Measurements from ENCODE around the gene NEDD4L. TPM values are rescaled to one million over a fixed set of nuclear protein-coding genes. Genes with fewer than 3 reads are reported as not detected.

The NEDD4L gene
- total and polyA plus RNA-seq, 4 donors = 10.2 to 20.3 (median 13.2) TPM

- 71% methylated on average over 5 of the region's 5 CpGs for WGBS
- H3K27ac ChIP-seq (ENCODE audit: low read depth in 1 of 2, low read length in 2 of 2) = no peak overlapping the region
- H3K36me3 ChIP-seq (ENCODE audit: control insufficient read depth in 4 of 4, insufficient read depth in 3 of 4, low read depth in 1 of 4, low read length in 3 of 4) = no peaks in the 10 kb centered on the region
- no peak for DNase-seq (ENCODE audit: low spot score)
- H3K9me3 ChIP-seq (ENCODE audit: control insufficient read depth in 4 of 4, low read length in 3 of 4) = no peaks in the 10 kb centered on the region
- no peak overlapping the region for H3K9ac ChIP-seq (ENCODE audit: low read depth in 1 of 2, low read length in 2 of 2)
- H3K4me1 ChIP-seq (ENCODE audit: control insufficient read depth in 4 of 4, insufficient read depth in 4 of 4, low read length in 3 of 4) = peaks cover 4 to 16% (median 10%) of the 10 kb centered on the region in 4 donors
- H3K27me3 ChIP-seq (ENCODE audit: control insufficient read depth in 4 of 4, insufficient read depth in 4 of 4, low read length in 3 of 4) = no peaks in the 10 kb centered on the region
- TF ChIP-seq HNF4A (conservative IDR thresholded peaks at IDR 0.05) (peak; percentile 79 to 94), SP1 (IDR thresholded peaks at IDR 0.05) (peak; percentile 30), FOXA1 (IDR thresholded peaks at IDR 0.05) (no peak), HNF4G (IDR thresholded peaks at IDR 0.05) (peak; percentile 54), REST (IDR thresholded peaks at IDR 0.05) (no peak), EGR1 (IDR thresholded peaks at IDR 0.05; ENCODE audit: low read depth in 2 of 2) (peak in 1 of 2 donors; percentile 12), YY1 (IDR thresholded peaks at IDR 0.05) (peak; percentile 7), GABPA (IDR thresholded peaks at IDR 0.05 in 1 of 2, conservative IDR thresholded peaks at IDR 0.05 in 1 of 2) (no peak), JUND (IDR thresholded peaks at IDR 0.05) (no peak), TAF1 (conservative IDR thresholded peaks at IDR 0.05) (no peak), RXRA (IDR thresholded peaks at IDR 0.05) (peak; percentile 42 to 77)
- H3K4me3 ChIP-seq (ENCODE audit: low read depth in 1 of 3, low read length in 3 of 3) = no peak overlapping the region
Measured at GRCh38 chr18:58207520-58208152, 163.6 kb downstream of the NEDD4L start.

- no peaks in the 10 kb centered on the region for H3K36me3 ChIP-seq (ENCODE audit: control insufficient read depth in 4 of 4, insufficient read depth in 3 of 4, low read depth in 1 of 4, low read length in 3 of 4)
- peak overlapping the region in 1 of 2 donors; percentile 12 for H3K27ac ChIP-seq (ENCODE audit: low read depth in 1 of 2, low read length in 2 of 2)
- no peak for TF ChIP-seq REST (IDR thresholded peaks at IDR 0.05)
- no peak for TF ChIP-seq YY1 (IDR thresholded peaks at IDR 0.05)
- TF ChIP-seq GABPA (IDR thresholded peaks at IDR 0.05 in 1 of 2, conservative IDR thresholded peaks at IDR 0.05 in 1 of 2) = no peak
- no peak for TF ChIP-seq FOXA1 (IDR thresholded peaks at IDR 0.05)
- no peak for TF ChIP-seq EGR1 (IDR thresholded peaks at IDR 0.05; ENCODE audit: low read depth in 2 of 2)
- TF ChIP-seq FOXA2 (IDR thresholded peaks at IDR 0.05) = no peak
- TF ChIP-seq TAF1 (conservative IDR thresholded peaks at IDR 0.05) = no peak
- TF ChIP-seq RXRA (IDR thresholded peaks at IDR 0.05) = no peak
- TF ChIP-seq NR2F2 (IDR thresholded peaks at IDR 0.05) = no peak
- TF ChIP-seq HNF4G (IDR thresholded peaks at IDR 0.05) = no peak
- TF ChIP-seq ATF3 (IDR thresholded peaks at IDR 0.05) = no peak
- no peak for TF ChIP-seq SP1 (IDR thresholded peaks at IDR 0.05)
- no peak for TF ChIP-seq MAX (IDR thresholded peaks at IDR 0.05)
- no peak for TF ChIP-seq CTCF (IDR thresholded peaks at IDR 0.05; ENCODE audit: low read depth, low read length, missing input control)
- TF ChIP-seq HNF4A (conservative IDR thresholded peaks at IDR 0.05) = no peak
- TF ChIP-seq JUND (IDR thresholded peaks at IDR 0.05) = no peak
- H3K9ac ChIP-seq (ENCODE audit: low read depth in 1 of 2, low read length in 2 of 2) = no peak overlapping the region
- peaks cover 2 to 16% (median 10%) of the 10 kb centered on the region in 4 donors for H3K4me1 ChIP-seq (ENCODE audit: control insufficient read depth in 4 of 4, insufficient read depth in 4 of 4, low read length in 3 of 4)
- no peak for DNase-seq (ENCODE audit: low spot score)
- 82% methylated on average over 4 of the region's 4 CpGs for WGBS
- no peaks in the 10 kb centered on the region for H3K27me3 ChIP-seq (ENCODE audit: control insufficient read depth in 4 of 4, insufficient read depth in 4 of 4, low read length in 3 of 4)
- no peak overlapping the region for H3K4me3 ChIP-seq (ENCODE audit: low read depth in 1 of 3, low read length in 3 of 3)
- no peaks in the 10 kb centered on the region for H3K9me3 ChIP-seq (ENCODE audit: control insufficient read depth in 4 of 4, low read length in 3 of 4)
Measured at GRCh38 chr18:58208207-58208932, 164.3 kb downstream of the NEDD4L start.

Data from liver (tissue), 9 donors.